ENCODE results near the gene CHMP6.

CHMP6 gene

GRCh38 chr17:80971704-80972304, 19.8 kb upstream of the CHMP6 start:
- no peak for DNase-seq

DNA sequence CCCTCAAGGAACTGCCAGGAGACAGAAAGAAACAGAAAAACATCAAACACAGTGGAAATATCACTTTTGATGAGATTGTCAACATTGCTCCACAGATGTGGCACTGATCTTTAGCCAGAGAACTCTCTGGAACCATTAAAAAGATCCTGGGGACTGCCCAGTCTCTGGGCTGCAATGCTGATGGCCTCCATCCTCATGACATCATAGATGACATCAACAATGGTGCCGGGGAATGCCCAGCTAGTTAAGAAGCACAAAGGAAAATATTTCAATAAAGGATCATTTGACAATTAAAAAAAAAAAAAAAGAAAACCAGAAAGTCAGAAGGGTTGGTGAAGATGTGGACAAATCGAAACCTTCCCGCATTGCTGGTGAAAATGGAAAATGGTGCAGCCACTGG, 14.9 kb upstream of the CHMP6 start:
- DNase-seq, result no peak

GRCh38 chr17:80977172-80977571, 14.5 kb upstream of the CHMP6 start:
- no peak for DNase-seq

- peak; percentile 61 for DNase-seq
Measured at GRCh38 chr17:80978499-80979497, 12.8 kb upstream of the CHMP6 start.

DNA sequence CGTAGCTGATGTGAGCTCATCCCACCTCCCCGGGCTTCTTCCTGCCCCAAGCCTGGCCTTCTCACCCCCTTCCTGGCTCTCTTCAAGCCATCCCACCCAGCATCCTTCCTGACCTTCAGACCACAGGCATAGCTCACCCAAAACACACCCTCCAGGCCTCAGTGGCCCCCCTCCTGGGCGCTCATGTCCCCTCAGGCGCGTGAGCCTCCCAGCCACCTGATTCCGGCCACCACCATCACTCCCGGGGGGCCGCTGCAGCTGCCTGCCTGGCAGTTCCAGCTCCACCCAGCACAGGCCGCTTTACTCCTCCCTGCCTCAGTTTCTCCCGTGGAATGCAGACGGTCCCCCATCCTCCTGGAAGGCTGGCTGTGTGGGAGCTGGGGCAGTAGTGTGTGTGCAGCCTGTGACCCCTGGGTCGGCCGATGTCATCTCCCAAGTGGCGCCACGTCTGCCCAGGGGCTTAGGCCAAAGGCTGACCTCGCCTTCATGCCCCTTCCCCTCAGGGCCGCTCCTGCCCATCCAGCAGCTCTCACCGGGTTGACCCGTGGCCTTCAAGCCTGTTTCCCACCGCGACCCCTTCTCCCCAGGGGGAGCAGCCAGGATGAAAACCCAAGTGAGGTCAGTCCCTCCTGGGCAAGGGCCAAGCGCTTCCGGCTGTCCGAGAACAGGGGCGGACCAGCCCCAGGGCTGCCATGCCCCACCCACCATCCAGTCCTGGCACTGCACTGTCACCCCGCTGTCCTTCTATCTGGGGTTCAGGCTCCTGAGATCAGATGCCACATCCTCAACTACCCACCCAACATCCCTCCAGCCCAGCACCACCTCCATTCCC, 11.9 kb upstream of the CHMP6 start:
- DNase-seq, result no peak

GRCh38 chr17:80980397-80981061, 11.1 kb upstream of the CHMP6 start:
- DNase-seq, result no peak

DNA sequence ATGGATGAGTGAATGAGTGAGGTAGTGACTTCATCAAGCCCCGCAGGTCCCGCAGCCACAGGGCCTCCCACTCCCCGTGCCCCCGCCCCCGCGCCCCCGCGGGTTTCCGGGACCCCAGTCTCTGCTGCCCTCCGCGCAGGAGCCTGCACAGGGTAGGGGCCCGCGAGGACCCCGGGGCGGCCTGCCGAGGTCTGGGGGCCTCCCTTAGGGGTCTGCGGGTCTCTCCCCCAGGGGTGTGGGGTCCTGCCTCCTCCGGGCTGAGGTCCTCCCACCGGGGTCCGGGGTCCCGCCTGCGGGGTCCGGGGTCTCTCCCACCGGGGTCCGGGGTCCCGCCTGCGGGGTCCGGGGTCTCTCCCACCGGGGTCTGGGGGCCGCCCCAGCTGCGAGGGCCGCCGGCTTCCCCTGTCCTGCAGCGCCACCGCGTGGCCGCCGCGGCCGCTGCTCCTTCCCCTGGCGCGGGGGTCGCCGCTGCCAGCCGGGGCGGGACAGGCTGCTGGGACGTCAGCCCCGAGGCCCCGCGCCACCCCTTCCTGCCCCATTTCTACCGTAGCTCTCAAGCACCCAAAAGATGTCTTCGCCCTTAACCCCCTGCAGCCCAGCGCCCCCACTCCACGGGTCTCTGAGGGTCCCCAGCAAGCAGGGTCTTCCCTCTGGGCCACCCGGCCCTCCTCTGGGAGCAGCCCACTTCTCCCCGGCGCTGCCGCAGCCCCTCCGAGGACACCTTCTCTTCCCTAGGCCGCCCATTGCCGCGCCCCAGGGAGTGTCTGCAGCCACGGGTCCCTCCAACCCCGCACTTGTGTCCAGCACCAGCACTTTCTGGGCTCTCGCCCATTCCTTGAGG, 10.4 kb upstream of the CHMP6 start:
- DNase-seq, result peak; percentile 58

- no peak for DNase-seq
Measured at GRCh38 chr17:80981929-80982425, 9.7 kb upstream of the CHMP6 start.

DNA sequence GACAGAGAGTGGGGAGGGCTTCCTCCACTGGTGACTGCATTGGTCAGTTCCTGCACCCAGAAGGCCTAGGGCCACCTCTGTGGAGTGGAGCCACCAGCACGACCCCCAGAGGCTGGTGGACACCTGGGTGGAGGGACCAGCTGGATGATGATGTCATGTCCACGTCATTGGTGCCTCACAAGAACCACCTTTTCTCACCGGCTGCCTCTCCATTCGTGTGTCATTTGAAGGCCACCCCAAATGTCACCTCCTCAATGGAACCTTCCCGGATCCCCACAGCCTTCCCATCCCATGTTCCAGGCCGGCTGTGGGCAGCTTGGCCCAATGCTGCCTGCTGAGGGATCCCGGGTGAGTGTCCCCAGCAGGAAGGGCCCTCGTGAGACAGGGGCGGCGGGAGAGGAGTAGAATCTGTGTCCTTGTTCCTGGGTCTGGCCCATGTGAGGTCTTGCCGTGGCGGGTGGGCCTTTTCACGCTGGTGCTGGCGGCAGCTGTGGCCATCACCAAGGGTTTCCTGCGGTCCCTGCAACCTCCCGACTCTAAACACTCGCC, 9.1 kb upstream of the CHMP6 start:
- DNase-seq, result no peak

DNA sequence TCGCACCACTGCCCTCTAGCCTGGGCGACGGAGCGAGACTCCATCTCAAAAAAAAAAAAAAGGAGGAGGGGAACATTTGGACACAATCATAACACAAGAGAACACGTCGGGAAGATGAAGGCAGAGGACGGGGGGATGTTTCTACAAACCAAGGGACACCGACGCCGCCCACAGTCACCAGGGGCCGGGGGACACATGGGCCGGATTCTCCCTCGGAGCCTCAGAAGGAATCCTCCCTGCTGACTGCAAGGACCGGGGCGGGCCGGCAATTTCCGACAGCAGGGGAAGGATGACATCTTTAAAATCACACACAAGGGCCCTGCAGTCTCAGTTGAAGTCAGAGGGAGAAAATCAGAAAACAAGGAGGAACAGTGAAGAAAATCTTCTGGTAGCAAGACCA, 8.1 kb upstream of the CHMP6 start:
- DNase-seq, result no peak

GRCh38 chr17:80984749-80985148, 6.9 kb upstream of the CHMP6 start:
- peak; percentile 29 for DNase-seq

DNA sequence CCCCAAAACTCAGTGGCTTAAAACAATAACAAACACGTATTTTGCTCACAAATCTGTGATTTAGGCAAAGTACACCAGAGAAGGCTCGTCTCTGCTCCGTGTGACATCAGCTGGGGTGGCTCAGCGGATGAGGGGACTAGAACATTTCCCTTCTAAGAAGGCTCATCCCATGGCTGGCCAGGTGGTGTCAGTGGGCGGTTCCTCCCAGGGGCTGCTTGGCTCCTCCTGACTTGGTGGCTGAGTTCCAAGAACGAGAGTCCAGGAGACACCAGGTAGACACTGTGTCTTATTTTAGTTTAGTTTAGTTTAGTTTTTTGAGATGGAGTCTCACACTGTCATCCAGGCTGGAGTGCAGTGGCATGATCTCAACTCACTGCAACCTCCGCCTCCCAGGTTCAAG, 5.6 kb upstream of the CHMP6 start:
- DNase-seq, result peak; percentile 44

GRCh38 chr17:80986816-80987475, 4.7 kb upstream of the CHMP6 start:
- no peak for DNase-seq

GRCh38 chr17:80987941-80988461, 3.6 kb upstream of the CHMP6 start:
- no peak for DNase-seq

- DNase-seq, result no peak
Measured at GRCh38 chr17:80989586-80989913, 2.1 kb upstream of the CHMP6 start.

- DNase-seq, result no peak
Measured at GRCh38 chr17:80990921-80991644, 558 bp upstream of the CHMP6 start.

DNA sequence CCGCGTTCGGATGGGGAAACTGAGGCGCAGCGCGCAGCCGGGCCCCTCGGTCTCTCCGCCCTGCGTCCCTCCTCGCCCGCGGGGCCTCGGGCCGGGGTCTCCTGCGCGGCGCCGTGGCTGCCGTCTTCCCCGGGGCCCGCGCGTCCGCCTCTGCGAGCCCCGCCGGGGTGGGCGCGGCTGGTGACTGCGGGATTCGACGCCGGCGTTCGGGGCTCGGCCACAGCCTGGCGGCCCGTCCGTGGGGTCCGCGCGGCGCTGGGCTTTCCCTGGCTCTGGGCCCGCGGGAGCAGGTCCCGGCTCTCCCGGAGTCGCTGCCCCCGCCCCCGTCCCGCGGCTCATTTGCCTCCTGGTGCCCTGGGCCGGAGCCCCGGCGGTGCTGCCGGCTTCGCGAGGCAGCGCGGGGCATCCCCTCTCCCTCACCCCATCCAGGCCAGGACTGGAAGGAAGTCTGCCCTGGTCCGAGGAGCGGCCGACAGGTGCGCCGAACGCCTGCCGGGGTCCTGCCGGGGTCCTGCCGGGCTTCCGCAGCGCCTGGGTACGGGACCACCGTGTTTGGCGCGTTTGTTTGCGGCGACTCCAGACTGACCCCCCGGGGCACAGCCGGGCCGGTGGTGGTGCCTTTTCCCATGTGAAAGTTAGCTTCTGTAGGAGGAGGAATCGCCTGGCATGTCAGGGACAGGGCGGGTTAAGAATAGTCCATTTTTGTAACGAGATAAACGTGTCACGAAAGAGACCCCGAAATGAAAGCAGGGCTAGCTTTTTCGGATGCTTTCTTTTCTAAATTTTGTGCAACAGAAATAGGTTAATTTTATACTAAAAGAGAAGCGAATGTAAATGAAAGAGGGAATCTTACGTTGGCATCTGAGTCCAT, 671 bp downstream of the CHMP6 start:
- no peak for DNase-seq

- DNase-seq, result peak; percentile 70
Measured at GRCh38 chr17:80992948-80993624, 1.4 kb downstream of the CHMP6 start.
